Measurements from ENCODE around the gene INHBE.
A peak's percentile ranks its signal among the peaks of the same experiment; 100 is the strongest.
"Not testable (repeated sequence)": the region's sequence is repeated elsewhere in the genome, so short reads cannot be mapped to it uniquely, and the experiment has no call there.

Gene INHBE, protein sequence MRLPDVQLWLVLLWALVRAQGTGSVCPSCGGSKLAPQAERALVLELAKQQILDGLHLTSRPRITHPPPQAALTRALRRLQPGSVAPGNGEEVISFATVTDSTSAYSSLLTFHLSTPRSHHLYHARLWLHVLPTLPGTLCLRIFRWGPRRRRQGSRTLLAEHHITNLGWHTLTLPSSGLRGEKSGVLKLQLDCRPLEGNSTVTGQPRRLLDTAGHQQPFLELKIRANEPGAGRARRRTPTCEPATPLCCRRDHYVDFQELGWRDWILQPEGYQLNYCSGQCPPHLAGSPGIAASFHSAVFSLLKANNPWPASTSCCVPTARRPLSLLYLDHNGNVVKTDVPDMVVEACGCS

DNA sequence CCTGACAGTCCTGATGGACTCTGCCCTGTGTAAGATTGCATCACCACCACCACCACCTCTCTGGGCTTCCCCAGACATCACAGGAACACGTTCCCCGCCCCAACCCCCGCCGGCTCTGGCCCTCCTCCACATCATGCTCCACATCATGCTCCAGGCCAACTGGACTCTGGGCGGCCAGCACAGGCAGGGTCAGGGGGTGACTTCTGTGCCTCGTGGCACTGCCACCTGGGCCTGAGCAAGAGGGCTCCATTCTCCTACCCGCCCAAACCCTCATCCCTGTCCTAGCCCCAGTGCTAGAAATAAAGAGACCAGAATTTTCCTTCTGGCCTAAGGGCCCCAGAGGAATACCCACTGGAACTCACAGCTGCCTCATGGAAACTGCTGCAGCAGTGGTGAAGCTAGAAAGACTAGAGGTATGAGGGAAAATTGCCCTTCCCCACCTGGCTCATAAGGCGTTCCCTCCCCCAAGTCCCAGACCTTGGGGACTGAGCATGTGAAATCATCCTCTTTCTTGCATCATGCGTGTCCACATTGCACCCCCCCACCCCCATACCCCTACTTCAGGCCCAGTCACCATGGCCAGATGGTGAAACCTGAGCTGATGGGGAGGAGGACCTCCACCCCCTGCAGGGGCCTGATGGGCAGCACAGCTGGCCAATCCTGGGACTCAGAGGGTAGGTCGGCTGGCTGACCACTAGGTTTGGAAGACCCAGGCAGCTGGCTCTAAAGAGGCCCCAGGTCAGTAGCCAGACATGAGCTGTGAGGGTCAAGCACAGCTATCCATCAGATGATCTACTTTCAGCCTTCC lies at the start of gene INHBE:
TSS of gene INHBE (plus strand) at position 742 of the 808 bp plus-strand sequence. CDS start 230 bp downstream, outside the sequence.
- DNase-seq, result peak; percentile 95

DNA sequence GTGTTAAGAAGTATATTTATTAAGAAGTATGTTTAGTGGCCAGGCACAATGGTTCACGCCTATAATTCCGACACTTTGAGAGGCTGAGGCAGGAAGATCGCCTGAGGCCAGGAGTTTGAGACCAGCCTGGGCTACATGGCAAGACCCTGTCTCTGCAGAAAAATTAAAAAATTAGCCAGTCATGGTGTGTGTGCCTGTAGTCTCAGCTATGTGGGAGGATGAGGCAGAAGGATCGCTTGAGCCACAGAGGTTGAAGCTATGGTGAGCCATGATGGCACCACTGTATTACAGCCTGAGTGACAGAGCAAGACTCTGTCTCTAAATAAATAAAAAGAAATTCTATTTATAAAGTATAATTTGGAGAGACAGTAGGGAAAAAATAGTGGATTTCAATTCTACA lies 44.6 kb upstream of the INHBE start:
- DNase-seq, result no peak

DNA sequence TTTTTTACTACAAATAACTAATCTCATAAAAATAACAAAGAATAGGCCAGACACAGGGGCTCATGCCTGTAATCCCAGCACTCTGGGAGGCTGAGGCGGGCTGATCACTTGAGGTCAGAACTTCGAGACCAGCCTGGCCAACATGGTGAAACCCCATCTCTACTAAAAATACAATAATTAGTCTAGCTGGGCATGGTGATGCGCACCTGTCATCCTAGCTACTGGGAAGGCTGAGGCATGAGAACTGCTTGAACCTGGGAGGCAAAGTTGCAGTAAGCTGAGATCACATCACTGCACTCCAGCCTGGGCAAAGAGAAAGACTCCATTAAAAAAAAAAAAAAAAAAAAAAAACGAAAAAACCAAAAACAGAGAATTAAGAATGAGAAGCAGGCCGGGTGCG lies 40.9 kb upstream of the INHBE start:
- DNase-seq, result not testable (repeated sequence)

DNA sequence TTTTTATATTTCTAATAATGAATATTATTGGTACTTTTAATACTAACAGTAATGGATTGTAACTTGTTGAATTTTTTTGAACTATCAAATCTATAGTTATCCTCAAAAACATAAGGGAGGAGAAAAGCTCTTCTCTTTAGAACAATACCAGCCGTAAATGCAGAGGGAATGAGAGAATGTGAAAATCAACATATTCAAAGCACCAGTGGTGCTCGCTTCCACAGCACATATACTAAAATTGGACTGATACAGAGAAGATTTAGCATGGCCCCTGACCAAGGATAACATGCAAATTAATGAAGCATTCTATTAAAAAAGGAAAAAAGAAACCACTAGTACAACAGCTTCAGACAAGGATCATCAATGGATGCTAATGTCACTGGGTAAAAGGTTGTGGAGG lies 40.0 kb upstream of the INHBE start:
- DNase-seq, result no peak

DNA sequence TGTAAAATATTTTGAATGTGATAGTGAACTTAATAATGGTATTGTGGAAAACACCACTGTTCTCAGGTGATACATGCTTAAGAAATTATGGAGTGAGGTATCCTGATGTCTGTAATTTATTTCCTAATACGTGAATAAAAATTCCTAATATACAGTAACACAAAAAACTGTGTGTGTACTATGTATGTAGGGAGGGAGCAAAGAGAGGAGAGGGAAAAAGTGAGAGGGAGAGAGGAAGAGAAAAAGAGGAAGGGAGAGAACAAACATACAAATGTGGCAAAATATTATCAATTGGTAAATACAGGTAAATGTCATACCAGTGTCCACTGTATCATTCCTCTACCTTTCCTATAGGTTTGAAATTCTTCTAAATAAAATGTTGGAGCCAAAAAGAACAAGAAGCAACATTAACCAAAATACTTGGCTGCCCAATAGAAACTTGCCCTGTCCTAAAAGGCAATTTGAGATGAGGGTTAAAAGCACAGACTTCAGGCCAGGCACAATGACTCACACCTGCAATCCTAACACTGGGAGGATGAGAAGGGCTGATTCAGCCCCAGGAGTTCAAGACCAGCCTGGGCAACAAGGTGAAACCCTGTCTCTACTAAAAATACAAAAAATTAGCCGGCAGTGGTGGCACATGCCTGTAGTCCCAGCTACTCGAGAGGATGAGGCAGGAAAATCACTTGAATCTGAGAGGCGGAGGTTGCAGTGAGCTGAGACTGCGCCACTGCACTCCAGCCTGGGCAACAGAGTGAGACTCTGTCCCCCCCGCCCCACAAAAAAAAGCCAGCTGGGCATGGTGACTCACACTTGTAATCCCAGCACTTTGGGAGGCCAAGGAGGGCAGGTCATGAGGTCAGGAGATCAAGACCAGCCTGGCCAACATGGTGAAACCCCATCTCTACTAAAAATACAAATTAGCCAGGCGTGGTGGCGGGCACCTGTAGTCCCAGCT lies 38.8 kb upstream of the INHBE start:
- no peak for DNase-seq

DNA sequence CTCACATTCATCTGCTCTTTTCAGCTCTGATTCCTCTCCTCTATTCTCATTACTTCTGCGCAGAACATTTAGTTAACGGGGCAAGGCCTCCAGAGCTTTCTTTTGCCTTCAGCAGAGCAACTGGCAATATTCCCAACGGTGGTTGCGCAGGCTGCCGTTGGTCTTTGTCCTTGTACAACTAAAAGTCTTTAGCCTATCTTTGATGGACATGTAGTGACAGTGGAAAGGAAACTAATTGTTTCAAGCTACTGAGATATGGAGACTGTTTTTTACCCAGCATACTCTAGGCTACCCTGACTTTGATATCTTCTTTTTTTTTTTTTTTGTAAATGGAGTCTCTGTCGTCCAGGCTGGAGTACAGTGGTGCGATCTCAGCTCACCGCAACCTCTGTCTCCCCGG lies 36.9 kb upstream of the INHBE start:
- no peak for DNase-seq

DNA sequence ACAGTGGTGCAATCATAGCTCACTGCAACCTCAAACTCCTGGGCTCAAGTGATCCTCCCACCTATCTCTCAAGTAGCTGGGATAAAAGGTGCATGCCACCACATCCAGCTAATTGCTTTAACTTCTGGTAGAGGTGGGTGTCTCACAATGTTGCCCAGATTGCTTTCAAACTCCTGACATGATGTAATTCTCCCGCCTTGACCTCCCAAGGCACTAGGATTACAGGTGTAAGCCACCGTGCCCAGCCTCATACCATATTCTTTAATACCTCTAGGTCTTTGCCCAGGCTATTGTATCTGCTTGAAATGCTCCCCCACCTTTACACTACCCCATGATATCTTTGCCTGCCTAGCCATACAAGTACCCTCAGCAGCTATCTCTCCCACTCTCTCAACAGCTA lies 35.6 kb upstream of the INHBE start:
- DNase-seq, result no peak

DNA sequence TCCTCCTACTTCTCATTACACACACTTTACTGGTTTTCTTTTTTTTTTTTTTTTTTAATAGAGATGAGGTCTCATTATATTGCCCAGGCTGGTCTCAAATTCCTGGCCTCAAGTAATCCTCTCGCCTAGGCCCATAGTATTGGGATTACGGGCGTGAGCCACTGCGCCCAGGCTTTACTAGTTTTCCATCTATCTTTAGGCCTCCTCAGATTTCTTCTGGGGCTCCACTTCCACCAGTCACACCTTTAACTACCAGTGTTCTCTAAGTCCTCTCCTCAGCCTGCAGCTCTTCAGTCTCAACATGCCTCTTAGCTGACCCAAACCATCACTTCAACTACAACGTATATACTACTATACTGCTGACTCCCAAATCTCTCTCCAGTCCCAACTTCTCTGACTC lies 34.6 kb upstream of the INHBE start:
- DNase-seq, result no peak

DNA sequence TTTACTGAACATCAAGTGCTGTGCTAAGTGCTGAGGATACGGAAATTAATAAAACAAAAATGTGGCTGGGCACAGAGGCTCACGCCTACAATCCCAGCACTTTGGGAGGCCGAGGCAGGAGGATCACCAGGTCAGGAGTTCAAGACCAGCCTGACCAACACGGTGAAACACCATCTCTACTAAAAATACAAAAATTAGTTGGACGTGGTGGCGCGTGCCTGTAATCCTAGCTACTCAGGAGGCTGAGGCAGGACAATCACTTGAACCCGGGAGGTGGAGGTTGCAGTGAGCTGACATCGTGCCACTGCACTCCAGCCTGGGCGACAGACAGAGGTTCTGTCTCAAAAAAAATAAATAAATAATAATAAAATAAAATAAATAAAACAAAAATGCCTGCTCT lies 28.2 kb upstream of the INHBE start:
- not testable (repeated sequence) for DNase-seq

DNA sequence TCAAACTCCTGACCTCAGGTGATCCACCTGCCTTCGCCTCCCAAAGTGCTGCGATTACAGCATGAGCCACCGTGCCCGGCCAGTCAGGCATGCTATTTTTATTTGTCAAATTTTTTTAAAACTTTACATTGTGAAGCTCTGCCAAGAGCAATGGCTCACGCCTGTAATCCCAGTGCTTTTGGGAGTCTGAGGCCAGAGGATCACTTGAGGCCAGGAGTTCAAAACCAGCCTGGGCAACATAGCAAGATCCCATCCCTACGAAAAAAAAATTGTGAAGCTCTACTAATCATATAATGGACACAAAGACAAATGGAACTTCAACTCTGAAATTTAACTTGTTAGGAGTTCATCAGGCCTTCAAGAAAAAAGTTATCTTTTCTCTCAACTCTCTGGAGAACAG lies 26.1 kb upstream of the INHBE start:
- DNase-seq, result no peak

DNA sequence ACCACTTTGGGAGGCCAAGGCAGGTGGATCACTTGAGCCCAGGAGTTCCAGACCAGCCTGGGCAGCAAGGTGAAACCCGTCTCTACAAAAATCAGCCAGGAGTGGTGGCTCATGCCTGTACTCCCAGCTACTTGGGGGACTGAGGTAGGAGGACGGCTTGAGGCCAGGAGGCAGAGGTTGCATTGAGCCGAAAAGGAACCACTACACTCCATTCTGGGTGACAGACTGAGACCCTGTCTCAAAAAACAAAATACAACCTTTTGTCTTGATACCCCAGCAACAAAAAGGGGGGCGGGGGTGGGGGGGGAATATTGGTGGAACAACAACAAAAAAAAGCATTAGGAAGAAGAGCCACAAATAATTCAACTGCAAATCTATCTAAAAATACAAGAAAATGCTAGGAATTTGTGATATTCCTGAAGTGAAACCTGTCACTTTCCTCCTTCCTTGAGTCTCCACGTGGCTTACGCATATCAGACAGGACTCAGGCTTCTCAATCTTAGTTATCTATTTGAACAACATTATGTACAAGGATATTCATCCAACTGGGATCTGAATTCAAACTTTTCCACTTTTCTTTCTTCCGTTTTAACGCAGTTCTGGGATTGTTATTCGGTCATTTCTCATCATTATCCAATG lies 25.5 kb upstream of the INHBE start:
- no peak for DNase-seq

DNA sequence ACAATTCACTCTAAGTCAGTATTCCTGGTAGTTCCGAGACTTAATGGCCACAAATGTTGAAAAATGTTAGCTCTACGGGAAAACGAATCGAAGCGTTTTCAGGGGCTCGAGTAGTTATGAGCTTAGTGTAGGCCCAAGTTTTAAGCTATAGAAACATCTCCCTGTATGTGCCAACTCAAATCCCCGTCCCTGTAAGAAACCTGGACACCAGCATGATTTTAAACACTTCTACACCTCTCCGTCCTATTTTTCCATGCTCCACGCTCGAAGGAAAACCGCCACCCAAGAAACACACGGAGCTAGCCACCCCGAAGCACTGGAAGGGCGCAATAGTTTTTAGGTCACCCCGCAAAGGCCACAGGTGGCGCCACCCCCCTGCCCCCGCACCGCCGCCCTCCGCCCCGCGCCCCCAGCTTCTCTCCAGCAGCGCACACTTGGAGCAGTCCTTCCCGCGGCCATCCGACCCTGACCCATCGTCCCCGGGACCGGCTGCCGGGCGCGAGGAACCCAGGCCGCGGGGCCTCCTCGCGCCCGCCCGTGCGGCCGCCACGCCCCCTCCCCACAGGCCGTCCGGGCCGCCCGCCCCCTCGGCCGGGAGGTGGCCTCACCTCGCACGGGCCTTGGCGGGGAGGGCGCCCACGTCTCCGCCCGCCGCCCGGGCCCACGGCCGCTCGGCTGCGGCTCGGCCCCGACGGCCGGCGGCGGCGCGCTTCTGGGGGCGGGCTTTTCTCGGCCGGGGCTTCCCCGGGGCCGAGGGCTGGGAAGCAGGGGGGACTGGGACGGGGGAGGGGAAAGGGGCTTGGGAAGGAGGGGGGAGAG lies 24.8 kb upstream of the INHBE start:
- peak; percentile 89 for DNase-seq

DNA sequence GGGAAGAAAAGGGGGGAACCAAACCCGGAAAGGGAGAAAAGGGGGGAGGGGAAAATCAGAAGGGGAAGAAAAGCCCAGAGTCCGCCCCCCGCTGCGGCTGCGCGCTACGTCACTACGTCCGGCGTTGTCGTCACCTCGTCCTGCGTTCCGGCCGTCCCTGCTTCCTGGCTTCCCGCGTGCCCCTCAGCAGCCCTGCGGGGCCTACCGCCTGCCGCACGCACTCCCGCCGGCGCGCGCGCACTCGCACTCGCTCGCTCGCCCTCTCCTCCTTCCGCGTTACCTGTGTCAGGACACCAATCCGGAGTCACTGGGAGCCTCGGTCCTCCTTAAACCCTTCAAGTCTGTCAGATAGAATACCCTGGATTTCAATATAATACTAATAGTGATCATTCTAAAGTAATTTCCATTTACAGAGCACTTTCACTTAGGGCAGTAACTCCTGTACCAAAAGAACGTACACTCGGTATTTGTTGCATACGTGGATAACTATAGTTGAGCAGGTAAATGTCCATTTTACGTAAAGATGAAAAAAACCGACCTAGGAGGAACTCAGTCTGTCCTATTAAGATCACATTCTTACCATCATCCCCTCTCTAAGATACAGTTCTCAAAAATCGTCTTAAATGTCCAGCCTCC lies 24.1 kb upstream of the INHBE start, which contains the start of gene R3HDM2:
TSS of gene R3HDM2 (minus strand) at position 113 of the 636 bp plus-strand sequence. CDS start 120,615 bp downstream, outside the sequence.
- peak; percentile 98 for DNase-seq

DNA sequence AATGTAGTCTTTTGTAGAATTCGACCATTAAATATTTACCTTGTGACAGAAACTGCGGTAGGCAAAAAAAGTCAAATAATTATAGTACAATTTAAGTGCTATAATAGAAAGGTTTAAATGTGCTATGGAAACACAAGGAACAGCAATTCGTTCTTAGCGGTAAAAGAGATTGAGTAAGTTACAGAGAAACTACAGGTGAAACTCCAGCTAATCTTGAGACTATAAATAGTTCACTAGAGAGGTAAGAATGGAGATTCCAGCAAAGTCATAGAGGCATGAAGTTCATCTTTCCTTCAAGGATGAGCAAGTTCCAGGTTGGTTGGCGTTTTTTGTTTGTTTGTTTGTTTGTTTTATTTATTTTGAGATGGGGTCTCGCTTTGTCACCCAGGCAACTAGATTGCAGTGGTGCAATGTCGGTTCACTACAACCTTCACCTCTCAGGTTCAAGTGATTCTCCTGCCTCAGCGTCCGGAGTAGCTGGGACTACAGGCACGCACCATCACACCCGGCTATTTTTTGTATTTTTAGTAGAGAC lies 23.4 kb upstream of the INHBE start:
- no peak for DNase-seq

DNA sequence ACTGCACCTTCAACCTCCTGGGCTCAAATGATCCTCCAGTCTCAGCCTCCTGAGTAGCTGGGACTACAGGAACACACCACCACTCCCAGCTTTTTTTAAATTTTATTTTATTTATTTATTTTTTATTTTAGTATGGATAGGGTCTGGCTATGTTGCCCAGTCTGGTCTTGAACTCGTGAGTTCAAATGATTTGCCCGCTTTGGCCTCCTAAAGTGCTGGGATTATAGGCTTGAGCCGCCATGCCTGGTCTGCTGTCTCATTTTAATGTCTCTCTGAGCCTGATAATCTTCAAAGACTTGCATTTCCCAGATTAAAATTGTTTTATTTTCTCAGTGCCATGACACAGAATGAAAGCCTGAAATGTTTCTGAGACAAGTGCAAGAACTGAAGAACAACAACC lies 21.7 kb upstream of the INHBE start:
- no peak for DNase-seq

DNA sequence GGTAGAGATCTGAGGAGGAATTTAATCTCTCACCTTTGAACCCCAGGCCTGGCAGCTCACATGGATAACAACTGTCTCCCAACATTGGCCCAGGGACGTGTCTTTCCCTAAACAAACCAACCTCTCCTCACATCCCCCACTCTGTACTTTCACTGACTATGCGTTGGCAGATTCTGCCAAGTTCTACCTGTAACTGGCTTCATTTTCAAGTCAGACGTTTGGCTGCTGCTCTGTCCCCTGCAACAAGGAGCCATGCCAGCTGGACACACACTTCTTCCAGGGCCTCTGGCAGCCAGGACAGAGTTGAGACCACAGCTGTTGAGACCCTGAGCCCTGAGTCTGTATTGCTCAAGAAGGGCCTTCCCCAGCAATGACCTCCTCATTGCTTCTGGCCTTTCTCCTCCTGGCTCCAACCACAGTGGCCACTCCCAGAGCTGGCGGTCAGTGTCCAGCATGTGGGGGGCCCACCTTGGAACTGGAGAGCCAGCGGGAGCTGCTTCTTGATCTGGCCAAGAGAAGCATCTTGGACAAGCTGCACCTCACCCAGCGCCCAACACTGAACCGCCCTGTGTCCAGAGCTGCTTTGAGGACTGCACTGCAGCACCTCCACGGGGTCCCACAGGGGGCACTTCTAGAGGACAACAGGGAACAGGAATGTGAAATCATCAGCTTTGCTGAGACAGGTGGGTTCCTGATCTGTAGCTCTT lies 20.4 kb upstream of the INHBE start, which contains the start of gene INHBC:
TSS of gene INHBC (plus strand) at position 268 of the 707 bp plus-strand sequence. CDS start at position 371, 103 bp downstream.
- DNase-seq, result no peak

DNA sequence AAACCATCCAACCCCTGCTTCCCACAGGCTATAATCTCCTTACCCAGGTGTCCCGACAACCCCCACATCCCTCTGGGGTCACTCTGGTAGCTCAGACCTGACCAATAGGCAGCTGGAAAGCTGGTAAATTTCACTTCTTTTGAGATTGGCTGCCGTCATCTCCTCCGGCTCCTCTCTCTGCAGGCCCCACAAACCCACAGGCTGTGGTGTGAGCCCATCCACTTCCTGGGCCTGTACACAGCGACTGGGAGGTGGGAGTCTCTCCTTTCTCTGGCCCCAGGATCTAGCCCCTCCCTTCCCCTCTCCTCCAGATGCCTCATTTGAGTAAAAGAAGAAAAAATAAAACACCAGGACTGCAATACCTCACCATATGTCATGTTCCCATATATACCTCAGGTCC lies 19.8 kb upstream of the INHBE start:
- DNase-seq, result no peak

DNA sequence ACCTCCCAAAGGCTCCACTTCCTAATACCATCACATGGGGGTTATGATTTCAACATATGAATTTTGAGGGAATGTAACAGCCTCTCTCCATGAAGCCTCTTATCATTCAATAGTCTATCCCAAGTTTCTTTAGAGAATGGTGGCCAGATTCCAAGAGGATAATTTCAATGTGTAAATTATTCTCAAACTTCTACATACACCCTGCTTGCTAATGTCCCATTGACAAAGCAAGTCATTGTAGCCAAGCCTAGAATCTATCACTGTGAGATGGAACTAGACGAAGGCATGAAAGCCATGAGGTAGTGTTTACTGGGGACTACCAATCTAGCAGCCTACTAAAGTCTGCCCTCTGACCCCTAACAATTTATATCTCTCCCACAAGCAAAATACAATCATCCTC lies 16.7 kb upstream of the INHBE start:
- DNase-seq, result no peak

DNA sequence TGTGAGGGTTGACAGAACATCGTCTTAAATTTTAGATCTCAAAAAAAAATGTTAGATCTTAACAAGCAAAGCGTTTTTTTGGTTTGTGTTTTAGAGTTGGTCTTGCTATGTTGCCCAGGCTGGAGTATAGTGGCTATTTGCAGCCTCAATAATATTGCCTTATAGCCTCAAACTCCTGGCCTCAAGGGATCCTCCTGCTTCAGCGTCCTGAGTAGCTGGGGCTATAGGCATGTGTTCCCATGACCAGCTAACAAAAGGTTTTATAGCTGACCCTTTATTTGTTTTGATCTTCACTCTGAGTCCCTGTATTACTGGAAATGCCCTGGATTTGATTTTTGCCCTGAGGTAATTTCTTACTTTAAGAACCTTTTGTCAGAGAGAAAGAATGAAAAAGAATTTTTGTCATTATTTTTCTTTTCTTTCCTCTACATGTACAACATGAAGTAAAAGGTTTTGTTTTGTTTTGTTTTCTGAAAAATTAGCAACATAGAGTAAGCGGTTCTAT lies 15.3 kb upstream of the INHBE start:
- DNase-seq, result no peak

DNA sequence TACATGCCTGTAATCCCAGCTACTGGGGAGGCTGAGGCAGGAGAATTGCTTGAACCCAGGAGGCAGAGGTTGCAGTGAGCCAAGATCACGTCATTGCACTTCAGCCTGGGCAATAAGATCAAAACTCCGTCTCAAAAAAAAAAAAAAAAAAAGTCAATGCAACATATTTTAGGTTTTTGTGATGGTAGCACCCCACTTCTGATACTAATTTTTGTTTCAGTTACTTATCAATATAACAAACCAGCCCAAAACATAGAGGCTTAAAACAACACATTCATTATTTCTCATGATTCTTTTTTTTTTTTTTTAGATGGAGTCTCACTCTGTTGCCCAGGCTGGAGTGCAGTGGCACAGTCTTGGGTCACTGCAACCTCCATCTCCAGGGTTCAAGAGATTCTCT lies 13.7 kb upstream of the INHBE start:
- DNase-seq, result not testable (repeated sequence)

Data from NCI-H510A treated with DMSO at 0.1 percent for 48 hours (cell line).